ENCODE measurements around the gene ARPC2. TPM values are rescaled to one million over a fixed set of nuclear protein-coding genes. Genes with fewer than 3 reads are reported as not detected.

The ARPC2 gene
- total and polyA plus RNA-seq, 10 of the 15 experiments (the other 5 are each of a cell fraction or from before 2014, with no cell fraction given): 440 to 980 (median 709) TPM

DNA sequence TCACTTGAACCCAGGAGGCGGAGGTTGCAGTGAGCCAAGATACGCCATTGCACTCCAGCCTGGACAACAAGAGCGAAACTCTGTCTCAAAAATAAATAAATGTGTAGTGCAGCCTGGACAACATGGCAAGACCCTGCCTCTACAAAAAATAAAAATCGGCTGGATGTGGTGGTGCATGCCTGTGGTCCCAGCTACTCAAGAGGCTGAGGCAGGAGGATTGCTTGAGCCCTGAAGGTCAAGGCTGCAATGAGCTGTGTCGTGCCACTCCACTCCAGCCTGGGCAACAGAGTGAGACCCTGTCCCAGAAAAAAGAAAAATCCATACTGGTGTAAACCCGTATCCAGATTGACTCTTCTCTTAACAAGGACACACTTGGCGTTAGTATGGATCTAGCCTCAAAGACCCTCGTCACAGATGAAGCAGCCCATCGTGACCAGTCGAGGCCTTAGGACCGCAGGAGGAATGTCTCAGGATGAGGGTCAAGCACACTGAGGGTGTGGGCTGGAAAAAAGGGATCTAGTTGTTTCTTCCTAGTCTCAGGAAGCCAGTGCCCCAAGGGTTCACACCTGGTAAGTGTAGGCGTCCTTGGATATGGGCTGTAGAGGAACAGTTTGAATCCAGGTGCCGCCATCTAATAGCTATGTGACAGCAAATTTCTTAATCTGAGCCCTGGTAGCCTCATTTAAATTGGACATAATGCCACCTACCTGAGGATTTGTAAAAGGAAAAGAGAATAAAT lies 39.8 kb downstream of the ARPC2 start:
- H3K27ac ChIP-seq (ENCODE audit: control insufficient read depth, insufficient read depth): peak overlapping the region; percentile 31
- H3K27me3 ChIP-seq (replicated peaks in 1 of 2; ENCODE audit: control insufficient read depth in 2 of 2, insufficient read depth in 2 of 2, low read length in 1 of 2): no peaks in the 10 kb centered on the region
- peaks cover 19 to 33% of the 10 kb centered on the region in 2 experiments for H3K36me3 ChIP-seq (ENCODE audit: control insufficient read depth in 2 of 2, insufficient read depth in 2 of 2, low read length in 1 of 2)
- H3K4me2 ChIP-seq (ENCODE audit: control insufficient read depth, insufficient read depth): no peak overlapping the region
- no peak overlapping the region for H3K4me3 ChIP-seq
- intact Hi-C loops (cut with micrococcal nuclease; ENCODE audit: unreplicated experiment) (loop anchor here (1.0 to 5.0 kb wide), 2 partner anchors 70 to 89 kb away; partner anchors contain the start of gene CXCR1), in situ Hi-C loops (cut with MboI) (loop anchor here (5.0 kb wide), 1 partner anchor 69 kb away; no protein-coding TSS in a partner anchor)
- no peaks in the 10 kb centered on the region for H4K20me1 ChIP-seq (ENCODE audit: control insufficient read depth, insufficient read depth)
- RAD21 ChIA-PET (ENCODE audit: unreplicated experiment): interaction anchor here (0.6 to 2.0 kb wide), 10 partner anchors 13 to 99 kb away, joined by 3 to 14 read pairs (median 3); partner anchors contain the start of genes AAMP and PNKD
- CTCF ChIA-PET: interaction anchor here (0.6 to 3.6 kb wide), 28 partner anchors 8 to 1445 kb away, joined by 3 to 25 read pairs (median 4); partner anchors contain the start of genes AAMP, ARPC2, CXCR1 and PNKD
- no TSS peak for BruUV-seq (replicated peaks)
- no peaks in the 10 kb centered on the region for H3K79me2 ChIP-seq (ENCODE audit: control insufficient read depth, insufficient read depth, low read length)
- WGBS (ENCODE audit: insufficient coverage, insufficient replicate concordance, low lambda C conversion rate, missing lambda C conversion rate): 69% methylated on average over 13 of the region's 13 CpGs
- peaks cover 28% of the 10 kb centered on the region for H3K4me1 ChIP-seq (ENCODE audit: control insufficient read depth, insufficient read depth, low read length)
- DNase-seq (ENCODE audit: low read depth, low spot score) (no peak), ATAC-seq (peak; percentile 8), FAIRE-seq (no peak)
- SMC1A ChIA-PET (ENCODE audit: uncharacterized antibody, unreplicated experiment): interaction anchor here (0.9 to 3.2 kb wide), 13 partner anchors 10 to 75 kb away, joined by 3 to 21 read pairs (median 4); partner anchors contain the start of gene ARPC2
- TF ChIP-seq, protein P1, sequence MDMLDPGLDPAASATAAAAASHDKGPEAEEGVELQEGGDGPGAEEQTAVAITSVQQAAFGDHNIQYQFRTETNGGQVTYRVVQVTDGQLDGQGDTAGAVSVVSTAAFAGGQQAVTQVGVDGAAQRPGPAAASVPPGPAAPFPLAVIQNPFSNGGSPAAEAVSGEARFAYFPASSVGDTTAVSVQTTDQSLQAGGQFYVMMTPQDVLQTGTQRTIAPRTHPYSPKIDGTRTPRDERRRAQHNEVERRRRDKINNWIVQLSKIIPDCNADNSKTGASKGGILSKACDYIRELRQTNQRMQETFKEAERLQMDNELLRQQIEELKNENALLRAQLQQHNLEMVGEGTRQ (IDR thresholded peaks at IDR 0.05; ENCODE audit: borderline replicate concordance, low read depth, low read length): no peak
- TF ChIP-seq PML (IDR thresholded peaks at IDR 0.05; ENCODE audit: low read length): 0 out of 2 replicates have a peak, but pooled peaks have one; percentile 14
- no peaks in the 10 kb centered on the region for H3K9me3 ChIP-seq (replicated peaks; ENCODE audit: control insufficient read depth, insufficient read depth, low read length)
- H2AFZ ChIP-seq (ENCODE audit: control insufficient read depth, low read depth, low read length): no peak overlapping the region
- H3K9ac ChIP-seq (ENCODE audit: control insufficient read depth, insufficient read depth, low read length): no peak overlapping the region
- POLR2A ChIA-PET: interaction anchor here (0.6 to 2.5 kb wide), 6 partner anchors 11 to 71 kb away, joined by 3 to 19 read pairs (median 4); partner anchors contain the start of genes AAMP and PNKD

Data from GM12878 (cell line).